Subcutaneous adipose tissue (tissue), 4 donors: ENCODE data around the gene CCNE1. TPM values are rescaled to one million over a fixed set of nuclear protein-coding genes. Genes with fewer than 3 reads are reported as not detected.

Source experiments
- total RNA-seq, 4 donors: library from RNA; depleted of rRNA; stranded (reverse); fragments of >200 nt; gene quantifications; one replicate each; pipeline ENCODE4 v1.1.0, GENCODE V29; 2016
- TF ChIP-seq, protein P1 (sequence below): fragments of 450-650 bp; IDR thresholded peaks from one replicate; pipeline ENCODE4 v1.5.1; 2016; ENCODE audit warnings: low read depth, mild to moderate bottlenecking, control low read depth, antibody characterized with exemption, moderate library complexity

The CCNE1 gene
- total RNA-seq, 4 donors from 2014 or later: 1.1 to 2.7 (median 2.1) TPM

DNA sequence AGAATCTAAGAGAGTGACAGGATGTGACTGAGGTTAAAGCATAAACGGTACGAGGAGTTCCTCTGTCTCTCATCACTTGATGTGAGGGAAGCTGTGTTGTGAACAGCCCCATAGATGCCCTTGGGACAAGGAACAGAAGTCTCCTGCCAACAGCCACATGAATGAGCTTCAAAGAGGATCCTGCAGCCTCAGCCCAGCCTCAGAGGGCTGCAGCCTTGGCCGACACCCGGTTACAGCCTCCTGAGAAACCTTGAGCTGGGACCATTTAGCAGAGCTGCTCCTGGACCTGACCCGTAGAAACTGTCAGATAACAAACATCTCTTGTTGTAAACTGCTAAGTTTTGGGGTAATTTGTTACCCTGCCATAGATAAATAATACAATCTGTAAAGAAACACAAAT, 54.2 kb downstream of the CCNE1 start:
- TF ChIP-seq, protein P1, sequence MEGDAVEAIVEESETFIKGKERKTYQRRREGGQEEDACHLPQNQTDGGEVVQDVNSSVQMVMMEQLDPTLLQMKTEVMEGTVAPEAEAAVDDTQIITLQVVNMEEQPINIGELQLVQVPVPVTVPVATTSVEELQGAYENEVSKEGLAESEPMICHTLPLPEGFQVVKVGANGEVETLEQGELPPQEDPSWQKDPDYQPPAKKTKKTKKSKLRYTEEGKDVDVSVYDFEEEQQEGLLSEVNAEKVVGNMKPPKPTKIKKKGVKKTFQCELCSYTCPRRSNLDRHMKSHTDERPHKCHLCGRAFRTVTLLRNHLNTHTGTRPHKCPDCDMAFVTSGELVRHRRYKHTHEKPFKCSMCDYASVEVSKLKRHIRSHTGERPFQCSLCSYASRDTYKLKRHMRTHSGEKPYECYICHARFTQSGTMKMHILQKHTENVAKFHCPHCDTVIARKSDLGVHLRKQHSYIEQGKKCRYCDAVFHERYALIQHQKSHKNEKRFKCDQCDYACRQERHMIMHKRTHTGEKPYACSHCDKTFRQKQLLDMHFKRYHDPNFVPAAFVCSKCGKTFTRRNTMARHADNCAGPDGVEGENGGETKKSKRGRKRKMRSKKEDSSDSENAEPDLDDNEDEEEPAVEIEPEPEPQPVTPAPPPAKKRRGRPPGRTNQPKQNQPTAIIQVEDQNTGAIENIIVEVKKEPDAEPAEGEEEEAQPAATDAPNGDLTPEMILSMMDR: no peak

DNA sequence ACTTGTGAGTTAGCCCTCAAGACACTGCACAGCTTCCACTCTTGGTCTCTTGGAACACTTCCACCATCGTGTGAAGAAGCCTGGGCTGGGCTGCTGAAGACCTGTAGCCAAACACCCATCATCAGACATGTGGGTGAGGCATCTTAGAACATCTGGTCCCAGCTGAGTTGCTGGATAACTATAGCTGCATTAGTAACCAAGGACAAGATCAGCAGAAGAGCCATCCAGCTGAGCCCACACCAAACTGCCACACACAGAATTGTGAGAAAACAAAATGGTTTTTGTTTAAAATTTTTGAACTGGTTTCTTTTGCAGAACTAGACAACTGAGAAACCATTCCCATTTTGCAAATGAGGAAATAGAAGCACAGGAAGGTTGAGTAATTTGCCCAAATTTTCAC, 56.2 kb downstream of the CCNE1 start:
- TF ChIP-seq, protein P1: no peak

DNA sequence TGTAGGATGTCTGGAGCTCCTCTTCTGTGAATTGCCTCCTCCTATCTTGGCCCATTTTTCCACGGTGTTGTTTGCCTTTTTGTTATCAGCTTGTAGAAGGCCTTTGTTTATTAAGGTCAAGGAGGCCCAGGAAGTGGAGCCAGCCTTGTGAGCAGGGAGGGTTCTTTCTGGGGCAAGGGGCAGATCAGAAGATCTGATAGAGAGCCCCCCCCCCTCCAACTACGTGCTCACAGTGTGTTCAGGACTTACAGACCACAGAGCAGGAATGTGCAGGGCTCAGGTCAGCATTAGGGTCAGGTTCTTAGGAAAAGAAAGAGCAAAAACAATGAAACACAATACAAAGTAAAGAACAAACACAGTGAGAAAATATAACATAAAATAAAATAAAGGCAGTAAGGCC, 59.4 kb downstream of the CCNE1 start:
- TF ChIP-seq, protein P1: no peak

DNA sequence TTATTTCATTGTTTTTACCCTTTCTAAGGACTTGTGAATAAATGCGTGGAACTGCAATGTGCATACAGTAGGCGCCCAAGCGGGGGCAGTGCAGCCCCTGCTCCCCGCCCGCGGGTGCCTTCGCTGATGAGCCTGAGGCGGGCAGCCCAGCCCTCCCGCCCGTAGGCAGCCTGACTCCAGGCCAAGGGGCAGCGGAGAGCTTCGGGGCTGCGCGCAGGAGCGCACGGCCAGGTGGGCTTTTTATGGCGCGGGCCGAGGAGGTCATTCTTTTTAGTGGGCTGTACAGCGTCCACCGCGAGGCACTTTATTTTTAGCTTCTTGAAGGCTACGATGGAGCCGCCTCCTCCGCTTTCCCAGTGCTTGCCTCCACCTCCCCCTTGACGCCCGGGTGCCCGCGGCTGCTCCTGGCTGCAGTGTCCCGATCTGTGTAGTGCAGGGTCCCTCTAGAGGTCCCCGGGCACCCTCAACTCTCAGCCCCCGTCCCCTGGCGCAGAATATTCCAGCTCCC, 60.5 kb downstream of the CCNE1 start:
- TF ChIP-seq, protein P1: no peak

DNA sequence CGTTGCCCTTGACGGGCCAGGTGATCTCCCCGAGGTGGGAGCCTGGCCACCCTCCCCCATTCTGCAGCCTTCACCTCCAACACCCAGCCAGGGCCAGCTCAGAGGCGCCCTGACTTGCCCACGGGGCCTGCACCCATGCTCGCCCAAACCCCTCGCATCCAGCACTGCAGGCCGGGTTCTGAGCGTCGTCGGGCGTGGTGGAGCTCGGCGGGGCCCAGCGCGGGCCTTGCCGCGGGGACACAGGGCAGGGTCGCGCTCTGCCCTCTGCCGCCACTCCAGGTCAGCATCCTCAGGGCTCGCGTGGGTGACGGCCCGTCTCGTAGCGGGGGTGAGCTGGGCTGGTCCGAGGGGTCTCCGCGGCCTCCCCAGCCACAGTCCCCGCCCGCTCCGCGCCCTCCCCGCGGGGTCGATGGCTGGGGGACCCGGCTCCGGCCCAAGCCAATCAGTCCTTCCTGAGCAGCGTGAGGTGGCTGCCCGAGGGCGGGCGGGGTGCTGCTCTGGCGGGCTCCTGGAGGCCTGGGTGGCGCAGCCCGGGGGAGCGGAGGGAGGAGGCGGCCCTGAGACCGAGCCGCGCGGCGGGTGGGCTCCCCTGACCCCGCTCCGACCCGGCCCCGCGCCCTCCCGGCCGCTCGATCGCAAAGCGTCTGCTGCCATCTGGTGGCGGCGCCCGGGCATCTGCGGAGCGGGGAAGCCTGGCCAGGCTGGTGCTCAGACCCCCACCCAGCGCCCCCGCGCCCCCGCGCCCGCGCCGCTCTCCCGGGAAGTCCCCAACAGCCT, 61.4 kb downstream of the CCNE1 start:
- TF ChIP-seq, protein P1: no peak

Other genes starting within 250 kb of the CCNE1 start
- gene POP4, start 205.7 kb upstream of the CCNE1 start, total RNA-seq: 10 to 100 TPM; 44.4 to 72.7 (median 65.1) TPM
- 10 to 100 TPM; 18.1 to 51.6 (median 34.9) TPM for gene PLEKHF1, start 146.5 kb upstream of the CCNE1 start, total RNA-seq
- 100 to 1,000 TPM; 118 to 324 (median 167) TPM for gene C19orf12, start 96.7 kb upstream of the CCNE1 start, total RNA-seq
- gene URI1, start 130.2 kb downstream of the CCNE1 start, total RNA-seq: 100 to 1,000 TPM in 1 of 4 donors, 10 to 100 TPM in 3; 43.9 to 101 (median 64.0) TPM